GM19035 (cell line): Measurements from ENCODE around the gene LRRC36.
A peak's percentile ranks its signal among the peaks of the same experiment; 100 is the strongest.

Experiments used
- ATAC-seq: cut with Tn5 transposase; IDR thresholded peaks from one replicate; pipeline ENCODE4 v1.9.1; 2021; ENCODE audit not compliant: unreplicated experiment

The LRRC36 gene

GRCh38 chr16:67326472-67327309, at the start of gene LRRC36, which contains the start of gene KCTD19:
Gene LRRC36 (plus strand): TSS chr16:67326815. CDS start chr16:67326863, 48 bp downstream.
Gene KCTD19 (minus strand): TSS chr16:67326741. CDS start chr16:67326707, 34 bp downstream.
- no peak for ATAC-seq

DNA sequence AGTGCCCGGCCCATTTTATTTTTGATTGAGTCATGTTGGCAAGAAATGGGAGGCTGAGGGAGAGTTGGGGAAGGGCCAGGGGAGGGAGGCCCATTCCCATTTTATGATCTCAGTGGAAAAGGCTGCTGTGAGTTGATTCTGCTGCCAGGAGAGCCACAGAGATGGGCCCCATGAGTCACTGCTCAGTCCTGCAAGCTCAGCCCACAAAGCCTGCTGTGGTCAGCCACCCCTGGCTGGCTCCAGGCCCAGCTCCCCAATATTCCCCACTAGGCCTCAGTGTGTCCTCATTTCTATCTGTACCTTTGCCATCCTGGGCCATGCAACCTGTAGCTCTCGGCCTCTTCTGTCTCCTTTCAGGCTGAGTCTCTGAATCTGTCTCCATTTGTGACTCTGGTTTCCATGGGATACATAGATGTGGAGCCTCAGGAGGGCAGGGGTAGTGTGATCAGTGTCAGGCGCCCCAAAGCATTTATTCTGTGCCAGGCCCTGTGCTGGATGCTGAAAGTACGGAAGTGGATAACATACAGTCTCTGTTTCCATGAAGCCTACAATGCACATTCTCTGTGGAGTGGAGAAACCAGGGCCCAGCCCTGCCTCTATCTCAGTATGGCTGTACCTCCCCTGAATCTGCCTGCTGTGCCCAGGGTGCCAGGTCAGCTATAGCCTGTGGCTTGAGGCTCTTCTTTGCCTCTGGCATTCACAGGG, 49.2 kb upstream of the LRRC36 start:
- ATAC-seq = no peak

DNA sequence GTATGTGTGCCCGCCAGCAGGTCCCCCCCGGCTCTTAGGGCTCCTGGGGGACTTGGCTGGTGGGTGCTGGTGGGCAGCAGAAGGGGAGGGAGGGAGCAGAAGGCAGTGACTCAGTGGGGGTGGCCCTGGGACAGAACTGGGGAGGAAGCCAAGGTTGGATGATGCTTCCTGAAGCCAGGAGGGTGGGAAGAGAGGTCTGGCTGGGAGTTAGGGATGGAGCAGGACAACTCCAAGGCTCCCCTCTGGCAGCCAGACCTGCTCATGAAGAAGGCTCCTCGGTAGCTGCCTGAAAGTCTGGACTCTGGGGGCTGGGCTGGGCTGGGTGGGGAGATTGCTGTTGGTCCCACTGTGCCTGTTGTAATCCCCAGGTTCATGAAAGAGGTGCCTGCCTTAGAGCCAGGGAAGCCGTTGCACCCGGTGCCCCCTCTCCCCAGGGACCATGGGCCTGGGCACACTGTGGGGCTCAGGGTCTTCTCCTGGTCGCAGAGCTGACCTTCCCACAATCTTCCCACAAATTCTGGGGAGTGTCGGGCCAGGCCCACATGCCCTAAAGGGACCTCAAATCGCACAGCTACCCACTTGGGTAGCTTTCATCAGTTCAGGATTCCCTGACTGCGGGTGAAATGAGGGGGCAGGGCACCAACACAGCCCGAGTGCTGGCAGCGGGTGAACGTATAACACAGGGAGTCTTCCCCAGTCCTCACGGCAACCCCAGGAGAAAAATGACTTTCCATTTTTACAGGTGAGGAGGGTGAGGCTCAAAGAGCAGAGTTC, 48.4 kb upstream of the LRRC36 start:
- ATAC-seq = no peak

DNA sequence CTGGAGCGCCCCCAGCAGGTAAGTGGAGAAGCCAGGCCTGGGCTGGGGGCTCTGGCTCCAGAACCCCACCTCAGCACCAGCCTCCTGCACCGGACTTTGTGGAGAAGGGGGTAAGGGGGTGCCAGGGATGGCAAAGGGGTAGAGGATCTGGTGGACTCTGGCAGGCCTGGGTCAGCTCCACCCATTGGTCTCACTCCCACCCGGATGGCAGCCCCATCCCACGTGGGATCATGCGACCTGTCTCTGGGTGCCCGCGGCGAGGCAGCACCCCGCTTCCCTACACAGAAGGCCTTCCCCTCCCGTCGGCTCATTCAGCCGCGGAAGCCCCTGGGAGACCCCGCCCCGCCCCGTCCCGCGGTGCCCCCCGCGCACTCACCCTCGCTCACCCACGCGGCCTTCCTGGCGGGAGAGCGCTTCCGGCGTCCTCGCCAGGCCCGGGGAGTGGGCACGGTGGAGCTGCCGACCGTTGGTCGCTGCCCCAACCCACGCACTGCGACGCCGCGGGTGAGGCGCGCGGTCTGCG, 47.8 kb upstream of the LRRC36 start:
- ATAC-seq = peak; percentile 48

DNA sequence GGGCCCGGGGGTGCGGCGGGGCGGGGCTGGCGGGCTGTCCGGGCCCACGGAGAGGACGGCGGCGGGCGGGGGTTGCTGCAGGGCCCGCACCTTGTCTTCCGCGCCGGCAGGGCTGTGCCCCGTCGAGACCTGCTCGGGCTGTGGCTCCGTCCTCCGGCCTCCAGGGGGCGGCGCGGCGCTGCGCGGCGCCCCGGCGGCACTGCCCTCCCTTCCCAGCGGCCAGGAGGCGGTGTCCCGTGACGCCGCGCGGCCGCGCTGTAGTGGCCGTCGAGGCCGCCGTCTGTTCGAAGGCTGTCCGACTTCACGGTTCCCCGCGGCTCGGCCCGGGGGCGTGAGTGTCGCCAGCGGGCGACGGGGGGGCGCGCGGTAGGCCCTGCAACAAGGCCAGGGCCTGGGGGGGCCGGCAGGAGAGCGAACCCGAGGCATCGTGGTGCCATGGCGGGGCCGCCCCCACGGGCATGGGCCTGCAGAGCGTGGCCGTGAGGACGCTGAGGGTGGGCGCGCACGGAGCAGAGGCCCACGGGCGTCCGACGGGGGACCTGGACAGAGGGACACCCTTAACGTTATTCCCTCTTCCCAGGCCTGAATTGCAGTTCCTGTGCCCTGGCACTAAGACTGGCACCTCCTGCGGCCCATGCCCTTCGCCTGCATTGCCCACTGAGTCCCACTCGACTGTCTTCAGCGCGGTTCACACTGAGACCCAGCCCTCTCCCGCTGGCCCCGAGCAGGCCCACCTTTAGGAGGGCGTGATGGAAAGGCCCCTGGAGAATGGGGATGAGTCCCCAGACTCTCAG, 47.1 kb upstream of the LRRC36 start, which contains the start of gene PLEKHG4:
TSS of gene PLEKHG4 (plus strand) at position 237 of the 794 bp plus-strand sequence. CDS start at position 750, 513 bp downstream.
- peak; percentile 77 for ATAC-seq

DNA sequence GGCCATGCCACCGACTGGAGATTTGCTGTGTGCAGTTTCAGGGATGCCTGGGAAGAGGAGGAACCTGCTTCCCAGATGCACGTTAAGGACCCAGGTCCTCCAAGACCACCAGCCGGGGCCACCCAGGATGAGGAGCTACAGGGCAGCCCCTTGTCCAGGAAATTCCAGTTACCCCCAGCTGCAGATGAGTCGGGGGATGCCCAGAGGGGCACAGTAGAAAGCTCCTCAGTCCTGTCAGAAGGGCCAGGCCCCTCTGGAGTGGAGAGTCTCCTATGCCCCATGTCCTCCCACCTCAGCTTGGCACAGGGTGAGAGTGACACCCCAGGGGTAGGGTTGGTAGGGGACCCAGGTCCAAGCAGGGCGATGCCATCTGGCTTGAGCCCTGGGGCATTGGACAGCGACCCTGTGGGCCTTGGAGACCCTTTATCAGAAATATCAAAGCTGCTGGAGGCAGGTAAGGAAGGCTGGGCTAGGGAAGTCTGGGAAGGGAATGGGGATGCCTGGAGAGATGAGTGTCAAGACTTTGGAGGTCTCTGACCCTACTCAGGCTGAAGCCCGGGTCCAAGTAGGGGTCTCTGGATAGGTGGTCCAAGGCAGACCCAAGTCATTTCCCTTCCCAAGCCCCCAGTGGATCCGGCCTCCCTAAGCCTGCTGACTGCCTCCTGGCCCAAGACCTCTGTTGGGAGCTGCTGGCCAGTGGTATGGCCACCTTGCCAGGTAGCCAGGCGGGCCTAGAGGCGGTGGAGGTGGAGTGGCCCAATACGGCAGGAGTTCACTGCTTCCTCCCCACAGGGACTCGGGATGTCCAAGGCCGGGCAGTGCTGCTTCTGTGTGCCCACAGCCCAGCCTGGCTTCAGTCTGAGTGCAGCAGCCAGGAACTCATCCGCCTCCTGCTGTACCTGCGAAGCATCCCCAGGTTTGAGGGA, 46.3 kb upstream of the LRRC36 start:
- no peak for ATAC-seq

DNA sequence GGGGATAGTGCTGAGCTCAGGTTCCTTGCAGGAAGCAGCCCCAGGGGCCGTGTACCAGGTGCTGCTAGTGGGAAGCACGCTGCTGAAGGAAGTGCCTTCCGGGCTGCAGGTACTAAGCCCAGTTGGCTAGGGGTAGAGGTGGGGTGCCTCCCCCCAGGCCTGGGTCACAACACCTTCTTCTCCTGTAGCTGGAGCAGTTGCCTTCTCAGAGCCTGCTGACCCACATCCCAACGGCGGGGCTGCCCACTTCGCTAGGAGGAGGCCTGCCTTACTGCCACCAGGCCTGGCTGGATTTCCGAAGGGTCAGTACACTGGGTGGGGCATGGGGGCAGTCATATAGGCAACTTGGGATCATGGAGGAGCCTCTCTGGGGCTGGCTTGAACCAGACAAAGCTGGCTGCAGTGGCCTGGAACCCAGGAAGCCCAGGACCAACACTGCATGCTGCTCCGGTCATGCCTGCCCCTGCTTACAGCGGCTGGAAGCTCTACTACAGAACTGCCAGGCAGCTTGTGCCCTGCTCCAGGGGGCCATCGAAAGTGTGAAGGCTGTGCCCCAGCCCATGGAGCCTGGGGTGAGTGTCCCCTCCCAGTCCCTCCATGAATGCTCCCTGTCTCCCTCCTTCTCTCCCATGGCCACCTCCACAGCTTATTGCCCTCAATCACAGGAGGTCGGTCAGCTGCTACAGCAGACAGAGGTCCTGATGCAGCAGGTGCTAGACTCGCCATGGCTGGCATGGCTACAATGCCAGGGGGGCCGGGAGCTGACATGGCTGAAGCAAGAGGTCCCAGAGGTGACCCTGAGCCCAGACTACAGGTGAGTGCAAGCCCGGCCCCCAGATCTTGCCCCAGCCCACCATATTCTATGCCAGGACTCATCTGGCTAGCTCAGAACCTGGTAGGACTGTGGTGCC, 44.8 kb upstream of the LRRC36 start:
- no peak for ATAC-seq

DNA sequence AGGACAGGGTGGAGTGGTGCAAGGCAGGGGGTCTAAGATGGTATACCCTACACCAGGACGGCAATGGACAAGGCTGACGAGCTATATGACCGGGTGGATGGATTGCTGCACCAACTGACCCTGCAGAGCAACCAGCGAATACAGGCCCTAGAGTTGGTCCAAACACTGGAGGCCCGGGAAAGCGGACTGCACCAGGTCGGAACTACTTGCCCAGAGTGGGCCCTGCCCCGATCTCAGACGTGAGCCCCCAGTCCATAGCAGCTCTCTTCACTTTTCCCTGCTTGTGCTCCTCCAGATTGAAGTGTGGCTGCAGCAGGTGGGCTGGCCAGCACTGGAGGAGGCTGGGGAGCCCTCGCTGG, 44.2 kb upstream of the LRRC36 start:
- ATAC-seq = no peak

DNA sequence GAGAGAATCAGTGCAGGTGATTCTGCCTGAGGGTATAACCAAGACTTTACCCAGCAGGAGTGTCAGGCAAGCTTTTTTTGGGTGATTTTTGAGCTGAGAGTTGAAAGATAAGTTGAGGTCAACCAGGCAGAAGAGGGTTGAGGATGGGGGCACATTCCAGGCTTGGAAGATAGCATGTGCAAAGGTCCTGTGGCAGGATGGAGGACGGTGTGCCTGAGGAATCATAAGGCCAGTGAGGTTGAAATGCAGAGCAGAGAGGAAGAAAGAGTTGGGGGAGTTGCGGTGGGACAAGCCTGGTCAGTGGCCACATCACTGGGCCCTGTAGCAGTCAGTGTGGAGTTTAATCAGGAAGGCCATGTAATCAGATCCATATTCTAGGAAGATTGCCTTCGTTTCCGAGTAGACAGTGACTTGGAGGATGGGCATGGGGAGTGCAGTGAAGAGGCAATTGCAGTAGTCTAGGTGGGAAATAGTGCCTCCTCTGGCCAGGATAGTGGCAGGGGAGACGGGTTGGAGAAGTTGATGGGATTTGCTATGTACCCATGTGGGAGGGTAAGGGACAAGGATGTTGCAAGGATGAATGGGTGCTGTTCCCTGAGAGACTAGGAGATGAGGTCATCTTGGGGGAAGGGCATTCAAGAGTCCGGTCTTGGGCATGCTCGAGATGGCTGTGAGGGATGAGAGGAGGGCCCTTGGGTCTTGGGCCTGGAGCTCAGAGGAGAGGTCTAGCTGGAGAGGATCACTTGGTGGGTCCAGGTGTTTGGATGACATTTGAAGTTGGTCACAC, 43.4 kb upstream of the LRRC36 start:
- ATAC-seq = no peak

DNA sequence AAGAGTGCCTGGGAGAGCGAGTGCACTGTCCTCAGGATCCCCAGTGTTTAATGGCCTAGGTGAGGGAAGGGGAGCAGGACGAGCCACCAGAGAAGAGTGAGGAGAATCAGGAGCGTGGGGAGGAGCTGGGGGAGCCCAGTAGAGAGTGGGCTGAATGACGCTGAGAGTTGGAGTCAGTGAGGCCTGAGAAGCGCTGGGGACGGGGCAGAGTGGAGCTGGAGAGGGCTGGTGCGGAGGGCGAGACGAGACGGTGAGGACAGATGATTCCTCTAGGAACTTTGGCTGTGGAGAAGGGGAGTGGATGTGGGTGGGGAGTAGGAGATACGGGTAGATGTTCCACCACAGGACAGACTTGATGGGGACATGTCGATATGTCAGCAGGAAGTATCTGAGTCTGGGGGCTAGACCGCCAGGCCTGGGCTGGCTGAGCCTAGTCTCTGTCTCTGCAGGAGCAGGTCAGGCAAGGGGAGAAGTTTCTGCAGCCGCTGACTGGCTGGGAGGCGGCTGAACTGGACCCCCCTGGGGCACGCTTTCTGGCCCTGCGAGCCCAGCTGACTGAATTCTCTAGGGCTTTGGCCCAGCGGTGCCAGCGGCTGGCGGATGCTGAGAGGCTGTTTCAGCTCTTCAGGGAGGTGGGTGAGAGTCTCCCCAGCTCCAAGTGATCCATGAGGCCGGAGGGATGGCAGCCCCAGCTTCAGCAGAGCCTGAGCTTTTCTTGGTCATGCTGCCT, 42.6 kb upstream of the LRRC36 start:
- no peak for ATAC-seq

- ATAC-seq = no peak
These were observed 41.6 kb upstream of the LRRC36 start for GRCh38 chr16:67284699-67285646.

DNA sequence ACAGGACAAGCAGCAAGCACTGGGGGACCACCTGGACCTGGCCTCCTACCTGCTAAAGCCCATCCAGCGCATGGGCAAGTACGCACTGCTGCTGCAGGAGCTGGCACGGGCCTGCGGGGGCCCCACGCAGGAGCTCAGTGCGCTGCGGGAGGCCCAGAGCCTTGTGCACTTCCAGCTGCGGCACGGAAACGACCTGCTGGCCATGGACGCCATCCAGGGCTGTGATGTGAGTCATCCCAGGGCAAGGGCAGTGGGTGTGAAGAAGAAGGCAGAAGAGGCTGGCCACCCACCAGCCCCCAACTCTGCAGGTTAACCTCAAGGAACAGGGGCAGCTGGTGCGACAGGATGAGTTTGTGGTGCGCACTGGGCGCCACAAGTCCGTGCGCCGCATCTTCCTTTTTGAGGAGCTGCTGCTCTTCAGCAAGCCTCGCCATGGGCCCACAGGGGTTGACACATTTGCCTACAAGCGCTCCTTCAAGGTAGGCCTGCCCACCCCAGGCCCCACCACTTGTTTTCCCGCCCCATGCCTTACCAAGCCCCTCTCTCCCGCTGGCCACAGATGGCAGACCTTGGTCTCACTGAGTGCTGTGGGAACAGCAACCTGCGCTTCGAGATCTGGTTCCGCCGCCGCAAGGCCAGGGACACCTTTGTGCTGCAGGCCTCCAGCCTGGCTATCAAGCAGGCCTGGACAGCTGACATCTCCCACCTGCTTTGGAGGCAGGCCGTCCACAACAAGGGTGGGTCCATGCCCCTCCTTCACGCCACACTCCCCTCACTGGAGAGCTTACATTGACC, 40.0 kb upstream of the LRRC36 start:
- no peak for ATAC-seq

DNA sequence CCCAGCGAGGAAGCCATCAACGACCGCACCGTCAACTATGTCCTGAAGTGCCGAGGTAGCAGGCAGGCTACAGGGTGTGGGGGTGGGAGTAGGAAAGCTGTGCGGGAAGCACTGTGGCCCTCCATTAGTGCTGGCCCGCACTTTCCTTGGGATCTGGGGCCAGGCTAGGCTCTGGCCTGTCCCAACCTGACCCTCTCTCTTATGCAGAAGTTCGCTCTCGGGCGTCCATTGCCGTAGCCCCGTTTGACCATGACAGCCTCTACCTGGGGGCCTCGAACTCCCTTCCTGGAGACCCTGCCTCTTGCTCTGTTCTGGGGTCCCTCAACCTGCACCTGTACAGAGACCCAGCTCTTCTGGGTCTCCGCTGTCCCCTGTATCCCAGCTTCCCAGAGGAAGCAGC, 38.7 kb upstream of the LRRC36 start:
- ATAC-seq = no peak

- no peak for ATAC-seq
These were observed 35.2 kb upstream of the LRRC36 start for GRCh38 chr16:67291461-67291860.
